ENCODE data around the gene ST6GALNAC5. TPM values are rescaled to one million over a fixed set of nuclear protein-coding genes. Genes with fewer than 3 reads are reported as not detected.

ST6GALNAC5 gene
- total and polyA plus RNA-seq, 10 of the 15 experiments (the other 5 are each of a cell fraction or from before 2014, with no cell fraction given), result under 0.01 to 1.8 (median 0.07) TPM; not detected in 6

DNA sequence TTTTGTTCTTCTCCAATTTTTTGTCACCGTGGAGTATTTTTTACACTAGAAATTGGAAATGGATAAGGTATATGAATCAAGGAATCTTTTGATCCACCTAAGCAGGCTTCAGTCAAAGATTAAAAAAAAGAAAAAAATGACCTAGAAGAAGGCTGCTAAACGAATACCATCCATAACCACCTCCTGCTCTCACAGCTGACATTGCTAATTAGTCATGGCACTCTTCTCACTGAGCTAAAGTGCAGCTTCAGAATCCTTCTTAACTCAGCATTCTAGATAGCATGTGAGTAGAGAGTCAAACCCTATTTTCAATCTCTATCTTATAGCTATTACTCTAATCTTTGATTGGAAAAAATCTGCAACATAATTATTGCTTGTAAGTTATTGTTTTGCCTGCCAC, 40.2 kb upstream of the ST6GALNAC5 start:
- no peaks in the 10 kb centered on the region for H3K4me1 ChIP-seq (ENCODE audit: control insufficient read depth, insufficient read depth, low read length)
- FAIRE-seq (no peak), DNase-seq (ENCODE audit: low read depth, low spot score) (no peak), ATAC-seq (no peak)
- in situ Hi-C loops (cut with MboI) (no loop called here), intact Hi-C loops (cut with micrococcal nuclease; ENCODE audit: unreplicated experiment) (no loop called here)
- WGBS (ENCODE audit: insufficient coverage, insufficient replicate concordance, low lambda C conversion rate, missing lambda C conversion rate), result 24% methylated on average over 2 of the region's 2 CpGs
- RAD21 ChIA-PET (ENCODE audit: unreplicated experiment), result no interaction called here
- no peaks in the 10 kb centered on the region; a peak in 1 of 4 replicates for H3K27me3 ChIP-seq (replicated peaks in 1 of 2; ENCODE audit: control insufficient read depth in 2 of 2, insufficient read depth in 2 of 2, low read length in 1 of 2)
- POLR2A ChIA-PET, result no interaction called here
- H3K36me3 ChIP-seq (ENCODE audit: control insufficient read depth in 2 of 2, insufficient read depth in 2 of 2, low read length in 1 of 2), result no peaks in the 10 kb centered on the region
- CTCF ChIA-PET, result no interaction called here
- H3K79me2 ChIP-seq (ENCODE audit: control insufficient read depth, insufficient read depth, low read length), result no peaks in the 10 kb centered on the region
- no peak for TF ChIP-seq RBBP5 (conservative IDR thresholded peaks at IDR 0.05)
- TF ChIP-seq RAD21 (IDR thresholded peaks at IDR 0.05; ENCODE audit: insufficient read depth, low read depth, low read length), result no peak
- TF ChIP-seq ZNF207 (IDR thresholded peaks at IDR 0.05; ENCODE audit: borderline replicate concordance), result no peak
- H4K20me1 ChIP-seq (ENCODE audit: control insufficient read depth, insufficient read depth), result no peaks in the 10 kb centered on the region
- no peak overlapping the region for H3K9ac ChIP-seq (ENCODE audit: control insufficient read depth, insufficient read depth, low read length)
- H3K4me3 ChIP-seq, result no peak overlapping the region
- no peak overlapping the region for H2AFZ ChIP-seq (ENCODE audit: control insufficient read depth, low read depth, low read length)
- no peak overlapping the region for H3K27ac ChIP-seq (ENCODE audit: control insufficient read depth, insufficient read depth)
- SMC1A ChIA-PET (ENCODE audit: uncharacterized antibody, unreplicated experiment), result interaction anchor here (0.9 to 1.7 kb wide), 5 partner anchors 10 to 321 kb away, joined by 3 to 5 read pairs (median 3); no protein-coding TSS in a partner anchor
- no TSS peak for BruUV-seq (replicated peaks)
- H3K9me3 ChIP-seq (replicated peaks; ENCODE audit: control insufficient read depth, insufficient read depth, low read length), result no peaks in the 10 kb centered on the region
- H3K4me2 ChIP-seq (ENCODE audit: control insufficient read depth, insufficient read depth), result no peak overlapping the region

DNA sequence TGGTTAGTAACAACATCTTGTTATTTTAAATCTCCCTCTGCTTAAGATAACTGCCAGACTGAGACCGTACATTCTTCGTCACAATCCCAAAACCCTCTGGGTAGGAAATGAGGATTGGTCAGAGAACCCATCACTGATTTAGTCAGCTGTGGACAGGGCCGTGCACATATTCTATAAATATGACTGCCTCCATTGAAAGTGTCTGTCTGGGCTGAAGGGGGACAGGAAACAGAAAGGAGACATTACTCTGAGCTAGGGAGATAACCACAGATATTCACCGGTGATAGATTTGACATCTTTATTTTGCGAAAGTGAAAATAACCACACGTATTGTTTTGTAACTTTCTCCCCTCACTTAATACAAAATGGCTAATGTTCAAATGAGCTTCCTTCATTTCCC, 36.9 kb upstream of the ST6GALNAC5 start:
- POLR2A ChIA-PET, result interaction anchor here (0.8 kb wide), 1 partner anchor 15 kb away, joined by 3 read pairs; no protein-coding TSS in a partner anchor

More for the DNA sequence above, 36.9 kb upstream of the ST6GALNAC5 start:
- in situ Hi-C loops (cut with MboI), result no loop called here
- TF ChIP-seq SREBF2 (IDR thresholded peaks at IDR 0.05; ENCODE audit: low read length), result no peak
- TF ChIP-seq SUPT20H (IDR thresholded peaks at IDR 0.05; ENCODE audit: borderline replicate concordance, control insufficient read depth, low read depth, low read length), result no peak
- TF ChIP-seq ESRRA (IDR thresholded peaks at IDR 0.05; ENCODE audit: low read length), result no peak
- TF ChIP-seq, protein P1, sequence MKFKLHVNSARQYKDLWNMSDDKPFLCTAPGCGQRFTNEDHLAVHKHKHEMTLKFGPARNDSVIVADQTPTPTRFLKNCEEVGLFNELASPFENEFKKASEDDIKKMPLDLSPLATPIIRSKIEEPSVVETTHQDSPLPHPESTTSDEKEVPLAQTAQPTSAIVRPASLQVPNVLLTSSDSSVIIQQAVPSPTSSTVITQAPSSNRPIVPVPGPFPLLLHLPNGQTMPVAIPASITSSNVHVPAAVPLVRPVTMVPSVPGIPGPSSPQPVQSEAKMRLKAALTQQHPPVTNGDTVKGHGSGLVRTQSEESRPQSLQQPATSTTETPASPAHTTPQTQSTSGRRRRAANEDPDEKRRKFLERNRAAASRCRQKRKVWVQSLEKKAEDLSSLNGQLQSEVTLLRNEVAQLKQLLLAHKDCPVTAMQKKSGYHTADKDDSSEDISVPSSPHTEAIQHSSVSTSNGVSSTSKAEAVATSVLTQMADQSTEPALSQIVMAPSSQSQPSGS (IDR thresholded peaks at IDR 0.05; ENCODE audit: low read length), result peak; percentile 17; the same call in 1 of the 2 replicates
- TF ChIP-seq LARP7 (IDR thresholded peaks at IDR 0.05), result no peak
- TF ChIP-seq ZBED1 (IDR thresholded peaks at IDR 0.05; ENCODE audit: borderline replicate concordance), result no peak
- TF ChIP-seq, protein P2, sequence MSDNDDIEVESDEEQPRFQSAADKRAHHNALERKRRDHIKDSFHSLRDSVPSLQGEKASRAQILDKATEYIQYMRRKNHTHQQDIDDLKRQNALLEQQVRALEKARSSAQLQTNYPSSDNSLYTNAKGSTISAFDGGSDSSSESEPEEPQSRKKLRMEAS (IDR thresholded peaks at IDR 0.05; ENCODE audit: low read depth, low read length), result no peak
- peak; percentile 34 to 37; a peak in 2 of 4 replicates for TF ChIP-seq IKZF2 (IDR thresholded peaks at IDR 0.05)
- TF ChIP-seq ZZZ3 (IDR thresholded peaks at IDR 0.05; ENCODE audit: control insufficient read depth, insufficient read length, low read depth), result no peak
- TF ChIP-seq, protein P3, sequence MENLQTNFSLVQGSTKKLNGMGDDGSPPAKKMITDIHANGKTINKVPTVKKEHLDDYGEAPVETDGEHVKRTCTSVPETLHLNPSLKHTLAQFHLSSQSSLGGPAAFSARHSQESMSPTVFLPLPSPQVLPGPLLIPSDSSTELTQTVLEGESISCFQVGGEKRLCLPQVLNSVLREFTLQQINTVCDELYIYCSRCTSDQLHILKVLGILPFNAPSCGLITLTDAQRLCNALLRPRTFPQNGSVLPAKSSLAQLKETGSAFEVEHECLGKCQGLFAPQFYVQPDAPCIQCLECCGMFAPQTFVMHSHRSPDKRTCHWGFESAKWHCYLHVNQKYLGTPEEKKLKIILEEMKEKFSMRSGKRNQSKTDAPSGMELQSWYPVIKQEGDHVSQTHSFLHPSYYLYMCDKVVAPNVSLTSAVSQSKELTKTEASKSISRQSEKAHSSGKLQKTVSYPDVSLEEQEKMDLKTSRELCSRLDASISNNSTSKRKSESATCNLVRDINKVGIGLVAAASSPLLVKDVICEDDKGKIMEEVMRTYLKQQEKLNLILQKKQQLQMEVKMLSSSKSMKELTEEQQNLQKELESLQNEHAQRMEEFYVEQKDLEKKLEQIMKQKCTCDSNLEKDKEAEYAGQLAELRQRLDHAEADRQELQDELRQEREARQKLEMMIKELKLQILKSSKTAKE (IDR thresholded peaks at IDR 0.05; ENCODE audit: low read depth, poor library complexity, severe bottlenecking), result peak; percentile 30
- TF ChIP-seq EZH2 (IDR thresholded peaks at IDR 0.05; ENCODE audit: borderline replicate concordance, control insufficient read depth, low read depth, low read length), result no peak
- TF ChIP-seq RUNX3 (IDR thresholded peaks at IDR 0.05; ENCODE audit: low read length), result peak; percentile 73
- Histone ChIP-seq H2AFZ (ENCODE audit: control insufficient read depth, low read depth, low read length) (no peak overlapping the region), H3K4me2 (ENCODE audit: control insufficient read depth, insufficient read depth) (no peak overlapping the region), H3K79me2 (ENCODE audit: control insufficient read depth, insufficient read depth, low read length) (no peaks in the 10 kb centered on the region), H4K20me1 (ENCODE audit: control insufficient read depth, insufficient read depth) (no peaks in the 10 kb centered on the region), H3K9ac (ENCODE audit: control insufficient read depth, insufficient read depth, low read length) (no peak overlapping the region), H3K4me3 (no peak overlapping the region), H3K9me3 (replicated peaks; ENCODE audit: control insufficient read depth, insufficient read depth, low read length) (no peaks in the 10 kb centered on the region), H3K36me3 (ENCODE audit: control insufficient read depth in 2 of 2, insufficient read depth in 2 of 2, low read length in 1 of 2) (no peaks in the 10 kb centered on the region), H3K4me1 (ENCODE audit: control insufficient read depth, insufficient read depth, low read length) (no peaks in the 10 kb centered on the region), H3K27ac (ENCODE audit: control insufficient read depth, insufficient read depth) (no peak overlapping the region), H3K27me3 (replicated peaks in 1 of 2; ENCODE audit: control insufficient read depth in 2 of 2, insufficient read depth in 2 of 2, low read length in 1 of 2) (no peaks in the 10 kb centered on the region; a peak in 1 of 4 replicates)
- ATAC-seq (peak; percentile 86), FAIRE-seq (no peak), DNase-seq (ENCODE audit: low read depth, low spot score) (no peak)
- BruUV-seq (replicated peaks), result no TSS peak
- RAD21 ChIA-PET (ENCODE audit: unreplicated experiment), result interaction anchor here (0.6 to 1.5 kb wide), 6 partner anchors 21 to 291 kb away, joined by 3 to 4 read pairs (median 3); no protein-coding TSS in a partner anchor
- 28% methylated on average over 6 of the region's 6 CpGs for WGBS (ENCODE audit: insufficient coverage, insufficient replicate concordance, low lambda C conversion rate, missing lambda C conversion rate)
- CTCF ChIA-PET, result interaction anchor here (1.4 kb wide), 1 partner anchor 13 kb away, joined by 3 read pairs; no protein-coding TSS in a partner anchor
- SMC1A ChIA-PET (ENCODE audit: uncharacterized antibody, unreplicated experiment), result interaction anchor here (0.6 to 2.3 kb wide), 11 partner anchors 8 to 960 kb away, joined by 3 to 16 read pairs (median 3); no protein-coding TSS in a partner anchor
- intact Hi-C loops (cut with micrococcal nuclease; ENCODE audit: unreplicated experiment), result no loop called here
